CD4-positive, alpha-beta T cell treated with Interleukin-4 for 1 hour (primary cell): ENCODE results near the gene NISCH.

ENCODE experiments used
- DNase-seq, 2 donors: peaks; one replicate each; pipeline ENCODE4 v3.0.0-alpha.2; 2020 to 2022

The NISCH gene

GRCh38 chr3:52455283-52456168, at the start of gene NISCH:
Gene NISCH, plus strand, starts transcription at chr3:52455604. Its CDS starts 38 bp downstream, at chr3:52455642.
- DNase-seq, result peak; percentile 93 to 97

DNA sequence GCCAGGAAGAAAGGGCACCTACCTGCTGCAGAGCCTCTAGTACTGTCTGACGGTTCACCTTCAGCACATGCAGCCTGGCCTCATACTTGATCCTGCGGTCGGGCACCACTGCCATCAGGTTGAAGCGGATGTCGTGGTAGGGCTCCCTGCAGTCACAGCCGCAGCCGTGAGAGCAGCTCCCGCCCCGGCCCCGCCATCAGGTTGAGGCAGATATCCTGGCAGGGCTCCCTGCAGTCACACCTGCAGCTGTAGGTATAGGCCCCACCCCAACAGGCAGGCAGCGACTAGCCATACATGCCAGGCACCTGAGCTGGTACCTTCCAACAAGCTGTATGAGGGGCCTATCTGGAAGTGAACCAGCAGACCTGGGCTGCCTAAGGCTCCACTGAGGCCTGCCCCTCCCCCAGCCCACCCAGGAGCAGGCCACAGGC, 49.2 kb upstream of the NISCH start:
- no peak for DNase-seq

DNA sequence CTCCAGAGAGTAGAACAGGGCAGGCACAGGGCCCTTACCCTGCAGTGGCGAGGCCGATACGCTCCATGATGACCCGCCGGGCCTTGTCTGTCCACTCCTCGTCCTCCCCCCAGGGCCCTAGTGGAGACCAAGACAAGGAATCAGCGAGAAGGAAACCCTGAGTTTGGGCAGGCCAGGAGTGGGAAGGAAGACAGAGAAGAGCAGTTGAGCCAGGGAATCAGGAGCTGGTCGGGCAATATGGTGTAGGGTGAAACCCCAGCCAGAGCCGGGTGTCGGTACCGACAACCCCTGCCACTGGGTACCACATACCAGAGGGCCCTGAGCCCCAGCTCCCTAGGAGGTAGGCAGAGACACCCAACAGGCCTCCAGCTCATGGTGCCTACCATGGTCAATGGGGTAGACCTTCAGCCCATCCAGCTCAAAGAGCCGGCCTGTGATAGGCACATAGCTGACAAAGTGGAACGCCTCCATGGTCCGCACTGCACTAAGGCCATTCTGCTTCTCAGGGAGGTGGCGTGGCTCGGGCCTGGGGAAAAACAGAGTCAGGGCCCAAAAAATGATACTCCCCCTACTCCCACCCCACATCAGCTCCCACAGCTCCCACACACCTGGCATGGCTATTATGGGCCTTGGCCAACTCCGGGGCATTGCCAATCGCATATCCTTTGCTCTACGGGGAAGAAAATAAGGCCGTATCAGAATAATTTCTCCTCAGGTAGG, 48.5 kb upstream of the NISCH start:
- DNase-seq, result no peak

DNA sequence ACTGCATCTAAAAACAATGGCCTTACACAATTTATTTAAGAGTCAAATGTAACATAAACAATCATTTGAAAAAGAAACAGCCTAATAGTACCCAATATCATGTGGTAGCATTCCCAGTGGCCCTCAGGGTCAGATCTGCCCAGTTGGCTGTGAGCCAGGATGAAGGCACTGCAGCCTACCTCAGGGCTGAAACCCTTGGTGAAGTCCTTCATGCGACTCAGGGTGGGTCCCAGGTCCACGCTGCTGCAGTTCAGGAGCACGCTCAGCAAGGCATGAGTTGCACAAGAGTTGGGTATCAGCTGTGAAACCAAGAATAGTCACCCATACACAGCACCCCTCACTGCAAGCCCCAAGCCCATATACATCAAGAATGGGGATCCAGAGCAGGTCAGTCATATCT, 47.6 kb upstream of the NISCH start:
- no peak for DNase-seq

- DNase-seq, result no peak
Measured at GRCh38 chr3:52408466-52408865, 46.9 kb upstream of the NISCH start.

GRCh38 chr3:52415800-52416199, 39.6 kb upstream of the NISCH start:
- DNase-seq, result no peak

- DNase-seq, result no peak
Measured at GRCh38 chr3:52420388-52420787, 35.0 kb upstream of the NISCH start.

GRCh38 chr3:52422669-52423068, 32.7 kb upstream of the NISCH start:
- DNase-seq, result no peak

DNA sequence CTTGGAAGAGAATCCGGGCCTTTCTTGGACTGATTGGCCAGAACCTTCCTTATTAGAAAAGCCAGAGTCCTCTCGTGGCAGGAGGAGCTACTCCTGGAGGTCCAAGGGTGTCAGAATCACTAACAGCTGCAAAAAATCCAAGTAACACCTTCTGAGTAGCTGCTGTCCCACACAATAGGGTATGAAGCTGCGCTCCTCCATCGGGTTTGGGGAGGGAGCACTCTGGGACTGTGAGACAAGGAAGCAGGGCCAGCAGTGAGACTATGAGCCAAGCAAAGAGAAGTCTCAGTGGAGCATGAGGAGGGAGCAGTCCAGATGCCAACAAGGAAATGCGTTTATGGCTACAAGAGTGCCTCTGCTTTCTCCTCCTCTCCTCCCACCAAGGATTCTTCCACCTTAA, 32.2 kb upstream of the NISCH start:
- no peak for DNase-seq

GRCh38 chr3:52428151-52429005, 27.0 kb upstream of the NISCH start:
- DNase-seq, result peak; percentile 40 to 53

- DNase-seq, result no peak
Measured at GRCh38 chr3:52429031-52429430, 26.4 kb upstream of the NISCH start.

DNA sequence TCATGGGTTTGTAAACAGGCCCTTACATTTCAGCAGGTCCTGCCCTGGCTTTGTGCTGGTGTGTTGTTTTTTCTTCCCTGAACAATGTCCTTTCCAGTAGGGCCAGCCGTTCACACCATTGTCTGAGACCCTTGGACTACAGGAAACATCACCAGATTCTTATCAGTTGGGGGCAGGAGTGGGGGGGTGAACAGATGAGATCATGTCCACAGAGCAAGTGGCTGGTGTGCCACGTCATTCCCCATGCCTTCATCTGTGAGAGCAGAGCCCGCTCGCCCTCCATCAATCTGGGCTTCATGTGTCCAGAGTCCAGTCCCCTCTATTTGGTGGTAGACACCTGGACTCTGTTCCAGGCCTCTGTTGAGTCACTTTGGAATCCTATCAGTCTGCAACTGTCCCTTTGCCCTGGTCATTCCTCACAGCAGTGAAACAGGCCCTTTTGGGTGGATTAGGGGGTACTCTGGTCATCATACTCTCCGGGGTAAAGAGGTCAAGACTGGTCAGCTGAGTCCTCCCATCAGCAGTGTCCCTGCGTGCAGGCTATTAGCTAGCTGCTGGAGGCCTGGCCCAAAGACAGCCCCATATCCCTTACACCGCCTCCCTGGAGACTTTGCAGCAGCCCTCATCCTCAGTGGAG, 25.5 kb upstream of the NISCH start:
- DNase-seq, result no peak

DNA sequence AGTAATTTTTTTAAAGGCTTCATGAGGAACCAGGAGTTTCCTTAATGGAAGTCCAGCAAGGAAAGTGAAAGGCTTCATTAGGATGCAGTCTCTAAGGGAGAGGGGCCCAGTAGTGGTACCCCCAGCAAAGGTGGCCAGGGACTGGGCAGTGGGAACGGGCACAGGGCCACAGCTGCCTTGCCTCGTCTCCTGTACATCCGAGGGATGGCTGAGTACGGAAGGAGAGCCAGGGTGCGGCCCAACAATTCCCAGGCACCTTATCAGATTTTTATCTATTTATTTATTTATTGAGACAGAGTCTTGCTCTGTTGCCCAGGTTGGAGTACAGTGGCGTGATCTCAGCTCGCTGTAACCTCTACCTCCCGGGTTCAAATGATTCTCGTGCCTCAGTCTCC, 25.0 kb upstream of the NISCH start:
- DNase-seq, result no peak

- no peak for DNase-seq
Measured at GRCh38 chr3:52431459-52432223, 23.8 kb upstream of the NISCH start.

DNA sequence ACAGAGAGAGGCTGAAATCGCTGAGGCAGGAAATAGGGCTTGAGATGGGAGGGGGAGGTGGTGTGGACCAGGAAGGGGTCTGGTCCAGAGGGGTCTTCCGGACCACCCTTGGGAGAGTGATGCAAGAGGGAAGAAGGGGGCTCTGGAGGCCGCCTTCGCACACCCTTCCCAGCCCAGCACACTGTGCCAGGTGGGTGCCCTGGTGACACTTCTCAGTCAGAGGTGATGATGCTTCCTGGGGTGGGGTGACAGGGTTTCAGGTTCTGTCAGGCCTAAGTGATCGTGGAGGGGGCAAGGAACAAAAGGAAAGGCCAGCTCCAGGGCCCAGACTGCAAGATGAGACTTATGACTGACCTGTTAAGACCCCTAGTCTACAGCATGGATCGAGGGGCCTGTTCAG, 23.2 kb upstream of the NISCH start:
- no peak for DNase-seq

DNA sequence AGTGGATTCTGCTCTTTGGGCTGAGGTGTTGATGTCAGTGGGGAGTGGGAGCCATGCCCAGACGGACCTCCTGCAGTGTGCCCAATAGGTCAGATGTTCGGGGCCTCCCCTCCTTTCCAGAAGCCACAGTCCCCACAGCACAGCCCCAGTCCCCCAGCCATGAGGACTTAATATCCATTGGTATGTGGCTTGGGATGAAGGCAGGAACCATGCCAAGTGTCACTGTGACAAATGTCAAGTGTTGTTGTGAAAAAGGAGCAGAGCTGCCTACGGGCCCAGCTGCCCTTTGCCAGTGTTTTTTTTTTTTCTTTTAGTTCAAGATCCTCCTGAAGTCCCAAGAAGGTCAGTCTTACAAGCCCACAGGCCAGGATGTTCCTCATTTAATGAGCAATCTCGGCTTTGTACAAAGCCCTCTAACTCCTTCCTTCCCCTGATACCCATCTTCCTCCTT, 22.7 kb upstream of the NISCH start:
- DNase-seq, result no peak

DNA sequence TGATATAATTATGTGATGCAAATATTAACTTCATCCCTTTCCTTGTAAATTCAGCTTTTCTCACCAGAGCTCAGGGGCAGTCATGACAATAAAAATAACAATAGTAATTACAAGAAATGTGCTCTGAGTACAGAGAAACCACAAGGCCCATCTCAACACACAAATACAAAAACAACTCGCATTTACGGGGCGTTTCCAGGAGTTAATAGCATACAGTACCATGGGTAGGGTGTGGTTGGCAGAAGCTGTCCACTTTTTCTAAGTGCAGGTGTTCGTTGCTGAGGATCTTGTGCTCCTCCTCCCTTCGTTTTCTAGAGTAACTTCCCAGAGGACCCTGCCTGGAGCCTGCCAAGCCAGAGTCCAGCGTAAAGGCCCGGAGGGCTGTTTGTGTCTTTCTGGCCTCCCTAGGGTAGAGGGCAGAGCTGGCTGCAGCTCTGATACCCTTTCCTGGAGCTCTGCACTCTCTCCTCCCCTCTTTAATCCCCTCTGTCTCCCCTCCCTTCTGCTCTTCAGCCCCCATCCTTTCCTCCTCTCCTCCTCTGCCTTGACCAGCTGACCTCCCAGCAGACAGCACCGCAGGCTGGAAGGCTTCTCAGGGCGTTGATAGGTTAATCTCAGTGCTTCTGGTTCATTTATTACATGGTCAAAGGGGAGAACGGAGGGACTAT, 21.9 kb upstream of the NISCH start:
- DNase-seq, result no peak

DNA sequence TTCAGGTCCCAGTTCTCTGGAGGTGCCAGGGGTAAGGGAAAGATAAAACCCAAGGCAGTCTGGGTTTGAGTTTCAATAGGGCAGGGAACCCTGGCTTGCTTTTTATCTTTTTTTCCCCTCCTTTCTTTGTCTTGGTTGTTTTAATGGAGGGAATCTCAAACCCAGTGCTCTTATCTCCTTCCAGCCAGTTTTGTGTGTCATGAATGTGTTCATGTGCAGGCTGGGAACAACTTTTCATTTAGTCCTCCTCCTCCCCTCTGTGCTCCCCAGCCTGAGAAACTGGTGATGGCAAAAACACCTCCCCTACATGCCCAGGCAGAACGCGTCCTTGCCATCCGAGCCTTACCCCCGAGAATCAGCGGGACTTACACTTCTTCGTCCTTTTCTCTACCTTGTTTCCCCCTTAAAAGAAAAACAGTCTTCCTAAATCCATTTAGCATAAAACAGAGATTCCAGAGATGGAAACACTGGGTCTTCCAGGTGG, 21.4 kb upstream of the NISCH start:
- no peak for DNase-seq

- DNase-seq, result no peak
Measured at GRCh38 chr3:52434491-52435115, 20.8 kb upstream of the NISCH start.

DNA sequence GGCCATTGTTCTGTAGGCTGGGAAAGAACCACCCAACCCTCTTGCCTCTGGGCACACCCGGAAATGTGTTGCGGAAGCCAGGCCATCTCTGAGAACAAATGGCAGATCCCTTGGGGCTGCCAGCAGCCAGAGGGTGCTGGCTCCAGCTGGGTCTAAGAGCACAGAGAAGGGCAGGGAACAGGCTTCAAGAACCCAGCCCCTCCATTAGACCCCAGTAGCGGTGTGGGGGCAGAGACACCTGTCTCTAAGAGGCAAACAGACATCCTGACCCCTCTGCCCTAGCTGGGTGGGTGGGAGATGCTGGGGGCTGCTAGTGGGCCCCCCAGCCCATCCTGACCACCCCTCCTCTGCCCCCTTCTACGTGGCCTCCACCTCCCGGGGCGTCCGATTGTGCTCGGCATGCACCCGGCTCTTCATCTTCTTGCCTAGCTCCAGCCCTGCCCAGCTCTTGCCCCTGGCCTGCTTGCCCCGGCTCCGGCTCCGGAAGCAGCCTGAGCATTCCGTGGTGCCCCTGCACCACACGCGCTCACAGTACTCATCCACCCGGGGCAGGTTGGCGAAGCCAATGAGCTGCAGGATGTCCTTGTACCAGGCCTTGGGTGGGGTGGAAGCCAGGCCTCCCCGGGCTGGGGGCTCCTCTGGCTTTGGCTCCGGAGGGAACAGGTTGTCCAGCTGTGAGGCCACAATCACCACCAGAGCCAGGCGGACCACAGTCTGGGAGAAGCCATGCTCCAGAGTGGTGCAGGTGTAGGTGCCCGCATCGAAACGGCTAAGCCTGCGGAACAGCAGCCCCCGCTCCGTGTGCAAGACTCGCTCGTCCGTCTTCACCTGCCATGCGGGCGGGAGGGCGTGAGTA, 19.9 kb upstream of the NISCH start:
- no peak for DNase-seq
